ENCODE results near the gene ITIH1. TPM values are rescaled to one million over a fixed set of nuclear protein-coding genes. Genes with fewer than 3 reads are reported as not detected.

The ITIH1 gene
- total and polyA plus RNA-seq, 2 donors (not counting 3 experiments of a cell fraction or from before 2014, with no cell fraction given): not detected

- Histone ChIP-seq H3K27ac (ENCODE audit: insufficient read depth, low read depth, low read length) (no peak overlapping the region), H4K20me1 (replicated peaks; ENCODE audit: control insufficient read depth, extremely low read depth, insufficient read depth, low read length) (no peaks in the 10 kb centered on the region), H3K27me3 (ENCODE audit: control insufficient read depth in 2 of 2, insufficient read depth in 2 of 2, low read length in 2 of 2) (no peaks in the 10 kb centered on the region), H3K4me1 (ENCODE audit: control insufficient read depth, extremely low read depth, insufficient read depth, low read length) (no peaks in the 10 kb centered on the region), H3K9ac (replicated peaks; ENCODE audit: extremely low read depth, insufficient read depth, low read length) (no peak overlapping the region), H3K79me2 (ENCODE audit: control insufficient read depth, insufficient read depth, low read length) (no peaks in the 10 kb centered on the region), H3K36me3 (ENCODE audit: control insufficient read depth in 2 of 2, extremely low read depth in 1 of 2, insufficient read depth in 2 of 2, low read length in 2 of 2) (no peaks in the 10 kb centered on the region), H3K9me1 (replicated peaks; ENCODE audit: control insufficient read depth, extremely low read depth, insufficient read depth, low read length) (no peaks in the 10 kb centered on the region), H3K9me3 (replicated peaks; ENCODE audit: control insufficient read depth, insufficient read depth, low read length) (no peaks in the 10 kb centered on the region), H2AFZ (ENCODE audit: low read depth, low read length) (no peak overlapping the region), H3K4me2 (ENCODE audit: insufficient read depth, low read length) (no peak overlapping the region), H3K4me3 (replicated peaks in 1 of 3; ENCODE audit: insufficient read depth in 1 of 3, low read depth in 1 of 3, low read length in 3 of 3) (no peak overlapping the region)
- CTCF ChIA-PET: interaction anchor here (1.4 to 1.5 kb wide), 2 partner anchors 8 to 31 kb away, joined by 3 read pairs; no protein-coding TSS in a partner anchor
- TF ChIP-seq POLR2A (IDR thresholded peaks at IDR 0.05; ENCODE audit: low read depth, low read length): no peak
- no peak for TF ChIP-seq POLR2AphosphoS5 (IDR thresholded peaks at IDR 0.05; ENCODE audit: insufficient read depth, low read depth, low read length)
- FAIRE-seq (no peak), DNase-seq (ENCODE audit: low read depth, low spot score) (no peak)
- intact Hi-C loops (cut with micrococcal nuclease): no loop called here
- no TSS peak for BruUV-seq (replicated peaks)
- POLR2A ChIA-PET: no interaction called here
- dilution Hi-C loops (cut with MboI; ENCODE audit: extremely low pct_ligation_motif_present, low sequenced_read_pairs): no loop called here
Measured at GRCh38 chr3:52790337-52790736, 12.9 kb downstream of the ITIH1 start.

GRCh38 chr3:52790741-52791140 lies 13.3 kb downstream of the ITIH1 start:
- DNase-seq (ENCODE audit: low read depth, low spot score) (no peak), FAIRE-seq (no peak)
- H3K27ac ChIP-seq (ENCODE audit: insufficient read depth, low read depth, low read length): no peak overlapping the region
- no peaks in the 10 kb centered on the region for H3K27me3 ChIP-seq (ENCODE audit: control insufficient read depth in 2 of 2, insufficient read depth in 2 of 2, low read length in 2 of 2)
- H3K9ac ChIP-seq (replicated peaks; ENCODE audit: extremely low read depth, insufficient read depth, low read length): no peak overlapping the region
- no peaks in the 10 kb centered on the region for H3K9me3 ChIP-seq (replicated peaks; ENCODE audit: control insufficient read depth, insufficient read depth, low read length)
- no peaks in the 10 kb centered on the region for H3K9me1 ChIP-seq (replicated peaks; ENCODE audit: control insufficient read depth, extremely low read depth, insufficient read depth, low read length)
- no peaks in the 10 kb centered on the region for H3K36me3 ChIP-seq (ENCODE audit: control insufficient read depth in 2 of 2, extremely low read depth in 1 of 2, insufficient read depth in 2 of 2, low read length in 2 of 2)
- POLR2A ChIA-PET: no interaction called here
- no peaks in the 10 kb centered on the region for H3K4me1 ChIP-seq (ENCODE audit: control insufficient read depth, extremely low read depth, insufficient read depth, low read length)
- CTCF ChIA-PET: interaction anchor here (1.5 kb wide), 1 partner anchor 30 kb away, joined by 3 read pairs; no protein-coding TSS in a partner anchor
- no TSS peak for BruUV-seq (replicated peaks)
- H3K4me2 ChIP-seq (ENCODE audit: insufficient read depth, low read length): no peak overlapping the region
- no peak overlapping the region for H3K4me3 ChIP-seq (replicated peaks in 1 of 3; ENCODE audit: insufficient read depth in 1 of 3, low read depth in 1 of 3, low read length in 3 of 3)
- intact Hi-C loops (cut with micrococcal nuclease) (no loop called here), dilution Hi-C loops (cut with MboI; ENCODE audit: extremely low pct_ligation_motif_present, low sequenced_read_pairs) (no loop called here)
- no peak overlapping the region for H2AFZ ChIP-seq (ENCODE audit: low read depth, low read length)
- no peak for TF ChIP-seq EZH2 (IDR thresholded peaks at IDR 0.05; ENCODE audit: borderline replicate concordance, low read depth, low read length, severe bottlenecking)
- TF ChIP-seq GATA2 (IDR thresholded peaks at IDR 0.05; ENCODE audit: insufficient read depth, insufficient read length, low read depth, low read length): no peak
- no peak for TF ChIP-seq JUN (IDR thresholded peaks at IDR 0.05; ENCODE audit: borderline replicate concordance, insufficient read depth, insufficient read length, low read depth)
- TF ChIP-seq MYC (IDR thresholded peaks at IDR 0.05; ENCODE audit: low read depth, low read length): no peak
- TF ChIP-seq MAX (IDR thresholded peaks at IDR 0.05; ENCODE audit: insufficient read depth, insufficient read length): no peak
- no peak for TF ChIP-seq FOS (IDR thresholded peaks at IDR 0.05; ENCODE audit: borderline replicate concordance, insufficient read depth, low read length)
- no peak for TF ChIP-seq POLR2AphosphoS5 (IDR thresholded peaks at IDR 0.05; ENCODE audit: insufficient read depth, low read depth, low read length)
- no peak for TF ChIP-seq CTCF (IDR thresholded peaks at IDR 0.05; ENCODE audit: extremely low read depth in 1 of 2, insufficient read depth in 1 of 2, low read depth in 1 of 2, low read length in 2 of 2)
- H4K20me1 ChIP-seq (replicated peaks; ENCODE audit: control insufficient read depth, extremely low read depth, insufficient read depth, low read length): no peaks in the 10 kb centered on the region
- no peaks in the 10 kb centered on the region for H3K79me2 ChIP-seq (ENCODE audit: control insufficient read depth, insufficient read depth, low read length)

Measured in endothelial cell of umbilical vein (primary cell).